Measurements from ENCODE around the gene LILRB4.

DNA sequence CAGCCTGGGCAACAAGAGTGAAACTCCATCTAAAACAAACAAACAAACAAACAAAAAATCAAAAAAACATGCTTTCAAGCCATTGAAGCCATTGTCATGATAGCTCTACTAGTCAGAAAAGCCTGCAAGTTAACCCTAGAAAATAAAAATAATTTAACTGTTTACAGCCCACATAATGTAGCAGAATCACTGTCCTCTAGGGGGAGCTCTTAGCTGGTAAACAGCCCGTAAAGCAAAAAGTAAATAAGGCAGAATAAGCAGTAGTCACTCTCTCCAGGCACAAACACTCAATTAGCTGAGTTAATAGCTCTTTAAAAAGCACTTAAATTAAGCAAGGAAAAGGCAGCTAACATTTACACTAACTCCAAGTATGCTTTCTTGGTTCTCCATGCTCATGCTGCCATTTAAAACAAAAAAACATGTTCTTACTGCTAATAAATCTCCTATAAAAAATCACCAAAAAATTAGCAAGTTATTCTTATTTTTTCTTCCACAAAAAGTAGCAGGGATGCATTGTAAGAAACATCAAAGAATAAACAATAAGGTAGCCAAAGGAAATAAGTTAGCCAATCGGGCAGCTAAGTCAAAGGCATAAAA, 11.3 kb downstream of the LILRB4 start:
- peak; percentile 45 for TF ChIP-seq CTCF (IDR thresholded peaks at IDR 0.05; ENCODE audit: insufficient read depth, low read depth, low read length)
- TF ChIP-seq EZH2 (IDR thresholded peaks at IDR 0.05; ENCODE audit: insufficient read depth, low read length) = no peak

All from astrocyte (in vitro differentiated cells and primary cell).